PFSK-1 (cell line): ENCODE measurements around the gene DDX54.

ENCODE experiments used
- FOXP2 ChIP-seq: optimal IDR thresholded peaks from 2 replicates; pipeline ENCODE3; 2011; ENCODE audit warnings: borderline replicate concordance, control low read depth, inconsistent platforms; ENCODE audit not compliant: insufficient read depth; ENCODE audit errors: extremely low read length, extremely low read depth
- POLR2AphosphoS5 ChIP-seq: IDR thresholded peaks from 2 replicates; pipeline ENCODE4 v1.6.1; 2012; ENCODE audit warnings: low read depth, mild to moderate bottlenecking, control low read depth, low read length, moderate library complexity
- SIN3A ChIP-seq: IDR thresholded peaks from 2 replicates; pipeline ENCODE4 v1.6.1; 2012; ENCODE audit warnings: mild to moderate bottlenecking, low read length, moderate library complexity, borderline replicate concordance; ENCODE audit not compliant: insufficient read depth
- TAF1 ChIP-seq: IDR thresholded peaks from 2 replicates; pipeline ENCODE4 v1.6.1; 2012; ENCODE audit warnings: low read length, control low read depth, borderline replicate concordance; ENCODE audit not compliant: insufficient read depth
- TF ChIP-seq, protein P1 (sequence below), 2 experiments: IDR thresholded peaks; 2 replicates each; pipeline versions ENCODE4 v1.6.1 to v1.8.0; 2011 to 2012; ENCODE audit warnings: low read depth in 2 of 2, low read length in 2 of 2, control low read depth in 1 of 2, inconsistent platforms in 1 of 2, mild to moderate bottlenecking in 1 of 2, moderate library complexity in 1 of 2; ENCODE audit not compliant: insufficient read depth in 1 of 2

- TF ChIP-seq, protein P1, sequence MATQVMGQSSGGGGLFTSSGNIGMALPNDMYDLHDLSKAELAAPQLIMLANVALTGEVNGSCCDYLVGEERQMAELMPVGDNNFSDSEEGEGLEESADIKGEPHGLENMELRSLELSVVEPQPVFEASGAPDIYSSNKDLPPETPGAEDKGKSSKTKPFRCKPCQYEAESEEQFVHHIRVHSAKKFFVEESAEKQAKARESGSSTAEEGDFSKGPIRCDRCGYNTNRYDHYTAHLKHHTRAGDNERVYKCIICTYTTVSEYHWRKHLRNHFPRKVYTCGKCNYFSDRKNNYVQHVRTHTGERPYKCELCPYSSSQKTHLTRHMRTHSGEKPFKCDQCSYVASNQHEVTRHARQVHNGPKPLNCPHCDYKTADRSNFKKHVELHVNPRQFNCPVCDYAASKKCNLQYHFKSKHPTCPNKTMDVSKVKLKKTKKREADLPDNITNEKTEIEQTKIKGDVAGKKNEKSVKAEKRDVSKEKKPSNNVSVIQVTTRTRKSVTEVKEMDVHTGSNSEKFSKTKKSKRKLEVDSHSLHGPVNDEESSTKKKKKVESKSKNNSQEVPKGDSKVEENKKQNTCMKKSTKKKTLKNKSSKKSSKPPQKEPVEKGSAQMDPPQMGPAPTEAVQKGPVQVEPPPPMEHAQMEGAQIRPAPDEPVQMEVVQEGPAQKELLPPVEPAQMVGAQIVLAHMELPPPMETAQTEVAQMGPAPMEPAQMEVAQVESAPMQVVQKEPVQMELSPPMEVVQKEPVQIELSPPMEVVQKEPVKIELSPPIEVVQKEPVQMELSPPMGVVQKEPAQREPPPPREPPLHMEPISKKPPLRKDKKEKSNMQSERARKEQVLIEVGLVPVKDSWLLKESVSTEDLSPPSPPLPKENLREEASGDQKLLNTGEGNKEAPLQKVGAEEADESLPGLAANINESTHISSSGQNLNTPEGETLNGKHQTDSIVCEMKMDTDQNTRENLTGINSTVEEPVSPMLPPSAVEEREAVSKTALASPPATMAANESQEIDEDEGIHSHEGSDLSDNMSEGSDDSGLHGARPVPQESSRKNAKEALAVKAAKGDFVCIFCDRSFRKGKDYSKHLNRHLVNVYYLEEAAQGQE (IDR thresholded peaks at IDR 0.05; ENCODE audit: insufficient read depth in 1 of 2, low read depth in 2 of 2, low read length in 2 of 2): no peak
- TF ChIP-seq POLR2AphosphoS5 (no peak), TAF1 (no peak), SIN3A (no peak), FOXP2 (no peak)
Measured at GRCh38 chr12:113190761-113191160, 5.5 kb upstream of the DDX54 start.
